ENCODE data around the gene NBDY. TPM values are rescaled to one million over a fixed set of nuclear protein-coding genes. Genes with fewer than 3 reads are reported as not detected.

The NBDY gene
- total and polyA plus RNA-seq, 2 of the 4 experiments (the other 2 are of a cell fraction), result 3.2 to 61.5 TPM

DNA sequence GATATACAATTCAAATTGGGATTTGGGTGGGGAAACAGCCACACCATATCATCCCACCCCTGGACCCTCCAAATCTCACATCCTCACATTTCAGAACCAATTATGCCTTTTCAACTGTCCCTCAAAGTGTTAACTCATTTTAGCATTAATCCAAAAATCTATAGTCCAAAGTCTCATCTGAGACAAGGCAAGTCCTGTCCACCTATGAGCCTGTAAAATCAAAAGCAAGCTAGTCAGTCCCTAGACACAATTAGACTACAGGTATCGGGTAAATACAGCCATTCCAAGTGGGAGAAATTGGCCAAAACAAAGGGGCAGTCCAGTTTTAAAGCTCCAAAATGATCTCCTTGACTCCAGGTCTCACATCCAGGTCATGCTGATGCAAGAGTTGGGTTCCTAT, 128.0 kb downstream of the NBDY start:
- Histone ChIP-seq H3K4ac (ENCODE audit: low read depth, low read length) (no peak overlapping the region), H2BK120ac (ENCODE audit: low read depth, low read length) (no peak overlapping the region), H3K4me1 (ENCODE audit: control insufficient read depth, insufficient read depth, low read length) (no peaks in the 10 kb centered on the region), H2AFZ (replicated peaks; ENCODE audit: low read length, poor library complexity) (no peak overlapping the region), H3K9me1 (ENCODE audit: insufficient read depth, low read length) (no peaks in the 10 kb centered on the region), H4K91ac (ENCODE audit: insufficient read depth, low read depth, low read length) (no peak overlapping the region), H4K8ac (ENCODE audit: low read depth in 2 of 2, low read length in 2 of 2) (no peak overlapping the region), H3K27me3 (ENCODE audit: control insufficient read depth, insufficient read depth, low read length) (no peaks in the 10 kb centered on the region; the same call in none of the 2 replicates), H3K79me1 (ENCODE audit: low read depth in 1 of 2, low read length in 2 of 2) (no peaks in the 10 kb centered on the region), H2BK5ac (ENCODE audit: low read depth, low read length, poor library complexity, severe bottlenecking) (no peak overlapping the region), H4K20me1 (ENCODE audit: insufficient read depth, low read length) (no peaks in the 10 kb centered on the region), H3K4me3 (ENCODE audit: insufficient read depth, low read depth, low read length) (no peak overlapping the region), H4K5ac (ENCODE audit: low read depth, low read length) (no peak overlapping the region), H2BK20ac (ENCODE audit: low read depth, low read length) (no peak overlapping the region), H3K23ac (ENCODE audit: low read depth, low read length) (no peak overlapping the region), H3K18ac (ENCODE audit: low read depth, low read length) (no peak overlapping the region), H3K9me3 (ENCODE audit: control insufficient read depth, insufficient read depth, low read length) (0 out of 2 replicates have a peak, but pooled peaks cover 3% of the 10 kb centered on the region), H3K4me2 (ENCODE audit: low read depth, low read length) (no peak overlapping the region), H3K36me3 (ENCODE audit: control insufficient read depth, insufficient read depth, low read length) (no peaks in the 10 kb centered on the region), H2BK15ac (ENCODE audit: low read depth, low read length) (no peak overlapping the region), H2AK9ac (replicated peaks; ENCODE audit: low read depth, low read length, poor library complexity) (no peak overlapping the region), H3K9ac (ENCODE audit: low read depth, low read length) (no peak overlapping the region), H3K27ac (ENCODE audit: insufficient read depth, low read length) (no peak overlapping the region), H2AK5ac (ENCODE audit: low read depth, low read length) (no peak overlapping the region), H3K56ac (ENCODE audit: extremely low read depth, insufficient read depth, low read length) (no peak overlapping the region), H3K14ac (replicated peaks; ENCODE audit: low read depth, low read length) (no peak overlapping the region)
- DNase-seq (no peak), ATAC-seq (ENCODE audit: low read depth) (no peak)
- BruUV-seq (replicated peaks), result no TSS peak
- ChIA-PET POLR2A (ENCODE audit: unreplicated experiment) (no interaction called here), CTCF (no interaction called here)
- intact Hi-C loops (cut with micrococcal nuclease) (no loop called here), dilution Hi-C loops (cut with HindIII; ENCODE audit: low sequenced_read_pairs, unreplicated experiment) (no loop called here), in situ Hi-C loops (cut with MboI; ENCODE audit: low sequenced_read_pairs) (no loop called here)
- WGBS, 2 experiments (ENCODE audit: extremely low coverage in 2 of 2, insufficient read length in 1 of 2), result no CpG with 5 or more reads among the region's 1 CpG
- TF ChIP-seq, protein P1, sequence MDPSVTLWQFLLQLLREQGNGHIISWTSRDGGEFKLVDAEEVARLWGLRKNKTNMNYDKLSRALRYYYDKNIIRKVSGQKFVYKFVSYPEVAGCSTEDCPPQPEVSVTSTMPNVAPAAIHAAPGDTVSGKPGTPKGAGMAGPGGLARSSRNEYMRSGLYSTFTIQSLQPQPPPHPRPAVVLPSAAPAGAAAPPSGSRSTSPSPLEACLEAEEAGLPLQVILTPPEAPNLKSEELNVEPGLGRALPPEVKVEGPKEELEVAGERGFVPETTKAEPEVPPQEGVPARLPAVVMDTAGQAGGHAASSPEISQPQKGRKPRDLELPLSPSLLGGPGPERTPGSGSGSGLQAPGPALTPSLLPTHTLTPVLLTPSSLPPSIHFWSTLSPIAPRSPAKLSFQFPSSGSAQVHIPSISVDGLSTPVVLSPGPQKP (IDR thresholded peaks at IDR 0.05; ENCODE audit: borderline replicate concordance, low read depth, low read length), result no peak
- TF ChIP-seq NFE2L2 (IDR thresholded peaks at IDR 0.05; ENCODE audit: low read depth, low read length), result no peak
- TF ChIP-seq MAZ (IDR thresholded peaks at IDR 0.05; ENCODE audit: borderline replicate concordance, low read depth, low read length), result no peak
- TF ChIP-seq RFX5 (IDR thresholded peaks at IDR 0.05; ENCODE audit: low read depth, low read length), result no peak
- TF ChIP-seq, protein P2, sequence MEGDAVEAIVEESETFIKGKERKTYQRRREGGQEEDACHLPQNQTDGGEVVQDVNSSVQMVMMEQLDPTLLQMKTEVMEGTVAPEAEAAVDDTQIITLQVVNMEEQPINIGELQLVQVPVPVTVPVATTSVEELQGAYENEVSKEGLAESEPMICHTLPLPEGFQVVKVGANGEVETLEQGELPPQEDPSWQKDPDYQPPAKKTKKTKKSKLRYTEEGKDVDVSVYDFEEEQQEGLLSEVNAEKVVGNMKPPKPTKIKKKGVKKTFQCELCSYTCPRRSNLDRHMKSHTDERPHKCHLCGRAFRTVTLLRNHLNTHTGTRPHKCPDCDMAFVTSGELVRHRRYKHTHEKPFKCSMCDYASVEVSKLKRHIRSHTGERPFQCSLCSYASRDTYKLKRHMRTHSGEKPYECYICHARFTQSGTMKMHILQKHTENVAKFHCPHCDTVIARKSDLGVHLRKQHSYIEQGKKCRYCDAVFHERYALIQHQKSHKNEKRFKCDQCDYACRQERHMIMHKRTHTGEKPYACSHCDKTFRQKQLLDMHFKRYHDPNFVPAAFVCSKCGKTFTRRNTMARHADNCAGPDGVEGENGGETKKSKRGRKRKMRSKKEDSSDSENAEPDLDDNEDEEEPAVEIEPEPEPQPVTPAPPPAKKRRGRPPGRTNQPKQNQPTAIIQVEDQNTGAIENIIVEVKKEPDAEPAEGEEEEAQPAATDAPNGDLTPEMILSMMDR (conservative IDR thresholded peaks at IDR 0.05; ENCODE audit: low read depth, low read length), result no peak
- TF ChIP-seq BHLHE40 (IDR thresholded peaks at IDR 0.05; ENCODE audit: low read depth, low read length), result no peak
- no peak for TF ChIP-seq RCOR1 (IDR thresholded peaks at IDR 0.05; ENCODE audit: insufficient replicate concordance, low read length)
- TF ChIP-seq SMC3 (IDR thresholded peaks at IDR 0.05; ENCODE audit: low read depth, low read length), result no peak
- no peak for TF ChIP-seq CHD1 (IDR thresholded peaks at IDR 0.05; ENCODE audit: low read depth, low read length)
- no peak for TF ChIP-seq MXI1 (IDR thresholded peaks at IDR 0.05; ENCODE audit: borderline replicate concordance, low read depth, low read length)
- TF ChIP-seq MAFK (IDR thresholded peaks at IDR 0.05; ENCODE audit: low read depth, low read length), result no peak
- TF ChIP-seq CEBPB (IDR thresholded peaks at IDR 0.05; ENCODE audit: low read depth, low read length), result no peak
- no peak for TF ChIP-seq RAD21 (IDR thresholded peaks at IDR 0.05; ENCODE audit: low read length)
- TF ChIP-seq POLR2A (IDR thresholded peaks at IDR 0.05; ENCODE audit: low read depth, low read length), result no peak
- TF ChIP-seq, protein P3, sequence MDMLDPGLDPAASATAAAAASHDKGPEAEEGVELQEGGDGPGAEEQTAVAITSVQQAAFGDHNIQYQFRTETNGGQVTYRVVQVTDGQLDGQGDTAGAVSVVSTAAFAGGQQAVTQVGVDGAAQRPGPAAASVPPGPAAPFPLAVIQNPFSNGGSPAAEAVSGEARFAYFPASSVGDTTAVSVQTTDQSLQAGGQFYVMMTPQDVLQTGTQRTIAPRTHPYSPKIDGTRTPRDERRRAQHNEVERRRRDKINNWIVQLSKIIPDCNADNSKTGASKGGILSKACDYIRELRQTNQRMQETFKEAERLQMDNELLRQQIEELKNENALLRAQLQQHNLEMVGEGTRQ (IDR thresholded peaks at IDR 0.05; ENCODE audit: low read depth, low read length), result no peak
- no peak for TF ChIP-seq FOS (IDR thresholded peaks at IDR 0.05; ENCODE audit: low read depth, low read length)

Measured in IMR-90 (cell line).